ENCODE data around the gene RTL10. TPM values are rescaled to one million over a fixed set of nuclear protein-coding genes. Genes with fewer than 3 reads are reported as not detected.
A peak's percentile ranks its signal among the peaks of the same experiment; 100 is the strongest.

The RTL10 gene
- total RNA-seq, 1 experiment from 2014 or later: 24.4 TPM

DNA sequence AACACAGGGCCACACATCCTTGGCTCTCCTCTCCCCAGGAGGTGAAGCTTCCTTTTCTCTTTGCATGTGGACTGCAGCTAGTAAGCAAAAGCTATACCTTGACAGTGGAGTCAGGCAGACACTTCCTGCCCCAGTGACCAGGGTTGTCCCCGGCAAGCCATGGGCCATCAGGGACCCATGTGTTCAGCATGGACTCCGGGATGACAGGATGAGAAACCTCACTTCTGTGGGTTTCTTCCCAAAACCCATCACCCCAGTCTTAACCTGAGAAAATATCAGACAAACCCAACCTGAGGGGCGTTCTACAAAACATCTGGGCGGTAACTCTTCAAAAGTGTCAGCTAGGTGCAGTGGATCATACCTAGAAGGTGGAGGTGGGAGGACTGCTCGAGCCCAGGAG is 40.2 kb downstream of the RTL10 start:
- H3K79me1 ChIP-seq (ENCODE audit: insufficient read depth, low read depth, low read length, poor library complexity, severe bottlenecking): no peaks in the 10 kb centered on the region
- no peaks in the 10 kb centered on the region for H3K79me2 ChIP-seq (ENCODE audit: insufficient read depth, low read length)
- H2BK20ac ChIP-seq (ENCODE audit: low read depth, low read length, poor library complexity, severe bottlenecking): no peak overlapping the region
- H4K91ac ChIP-seq (ENCODE audit: insufficient read length, low read depth, low read length): no peak overlapping the region
- no peak overlapping the region for H3K56ac ChIP-seq (ENCODE audit: insufficient read length, low read depth, low read length)
- no peak overlapping the region for H3K27ac ChIP-seq (ENCODE audit: insufficient read length, low read depth, low read length)
- no peak overlapping the region for H4K5ac ChIP-seq (ENCODE audit: insufficient read length, low read depth, low read length)
- H2BK5ac ChIP-seq (ENCODE audit: insufficient read length, low read length): no peak overlapping the region
- no peak overlapping the region for H3K18ac ChIP-seq (ENCODE audit: insufficient read length, low read depth, low read length)
- Mint-ChIP-seq H3K4me1 (peaks cover 0 to 7% of the 10 kb centered on the region in 2 experiments; a peak in 1 of 4 replicates), H3K27me3 (ENCODE audit: low read depth) (no peaks in the 10 kb centered on the region), H3K27ac (peak overlapping the region in 1 of 3 experiments; percentile 46; a peak in 2 of 7 replicates), H3K36me3 (ENCODE audit: insufficient read depth in 1 of 3, low read depth in 3 of 3) (peaks cover 0 to 13% (median 0%) of the 10 kb centered on the region in 3 experiments; a peak in 3 of 7 replicates), H3K9me3 (no peaks in the 10 kb centered on the region), H3K4me3 (no peak overlapping the region)
- H3K27me3 ChIP-seq (ENCODE audit: insufficient read depth, low read length): no peaks in the 10 kb centered on the region
- H3K4me1 ChIP-seq (ENCODE audit: insufficient read depth, low read length): no peaks in the 10 kb centered on the region
- no peak overlapping the region for H2BK12ac ChIP-seq (ENCODE audit: insufficient read length, low read depth, low read length)
- no peak overlapping the region for H3K9ac ChIP-seq (ENCODE audit: extremely low read depth, insufficient read length, low read length)
- TF ChIP-seq CTCF (conservative IDR thresholded peaks at IDR 0.05): no peak
- no peak overlapping the region for H3K23ac ChIP-seq (ENCODE audit: insufficient read length, low read depth, low read length)
- H4K8ac ChIP-seq (replicated peaks; ENCODE audit: insufficient read length, low read depth, low read length): no peak overlapping the region
- no CpG with 5 or more reads among the region's 5 CpGs for WGBS (ENCODE audit: extremely low coverage, insufficient read length, low lambda C conversion rate)
- H3K4me2 ChIP-seq (ENCODE audit: insufficient read depth, insufficient read length, low read length): no peak overlapping the region
- no peak overlapping the region for H3K4ac ChIP-seq (ENCODE audit: low read depth, low read length)
- H3K23me2 ChIP-seq (ENCODE audit: insufficient read length, low read depth, low read length, poor library complexity, severe bottlenecking): no peaks in the 10 kb centered on the region
- no peak overlapping the region for H2AK5ac ChIP-seq (ENCODE audit: insufficient read length, low read length)
- no peak for DNase-seq
- no peak overlapping the region for H2BK15ac ChIP-seq (ENCODE audit: low read depth, low read length)
- H4K20me1 ChIP-seq (ENCODE audit: control insufficient read depth, insufficient read depth, insufficient read length): no peaks in the 10 kb centered on the region
- no peak overlapping the region for H3K14ac ChIP-seq (ENCODE audit: insufficient read depth, low read length)
- H2AFZ ChIP-seq (ENCODE audit: low read length): no peak overlapping the region
- H3K9me3 ChIP-seq (ENCODE audit: control insufficient read depth, low read depth, low read length): no peaks in the 10 kb centered on the region
- no peak overlapping the region for H2BK120ac ChIP-seq (ENCODE audit: low read depth, low read length, poor library complexity, severe bottlenecking)
- no peak overlapping the region for H3T11ph ChIP-seq (ENCODE audit: low read length)

Data from H9 (cell line).